GM21381 (cell line): ENCODE results near the gene SPAAR.
"Not testable (repeated sequence)": the region's sequence is repeated elsewhere in the genome, so short reads cannot be mapped to it uniquely, and the experiment has no call there.

Experiments used
- ATAC-seq: cut with Tn5 transposase; IDR thresholded peaks from one replicate; pipeline ENCODE4 v1.9.1; 2021; ENCODE audit warnings: mild to moderate bottlenecking, moderate library complexity; ENCODE audit not compliant: unreplicated experiment

The SPAAR gene

GRCh38 chr9:35903049-35903448 lies 6.2 kb upstream of the SPAAR start:
- ATAC-seq: no peak

DNA sequence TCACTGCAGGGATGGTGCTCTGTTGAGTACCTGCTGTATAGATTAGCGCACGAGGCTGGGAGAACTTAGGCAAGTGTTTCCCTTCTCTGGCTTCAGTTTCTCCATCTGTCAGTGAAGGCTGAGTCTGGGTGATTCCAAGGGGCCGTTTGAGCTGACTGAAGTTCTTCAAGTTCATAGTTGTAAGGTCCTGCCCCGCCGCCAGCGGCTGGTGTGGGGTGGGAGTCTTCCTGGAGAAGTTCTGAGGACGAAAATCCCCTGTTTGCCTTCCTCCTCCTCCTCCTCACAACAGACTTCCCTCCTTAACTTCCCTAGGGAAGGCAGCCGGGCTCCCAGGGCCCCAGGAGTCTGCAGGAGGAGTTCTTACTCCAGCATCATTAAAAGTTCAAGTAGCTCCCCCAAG lies 5.0 kb upstream of the SPAAR start:
- ATAC-seq: no peak

DNA sequence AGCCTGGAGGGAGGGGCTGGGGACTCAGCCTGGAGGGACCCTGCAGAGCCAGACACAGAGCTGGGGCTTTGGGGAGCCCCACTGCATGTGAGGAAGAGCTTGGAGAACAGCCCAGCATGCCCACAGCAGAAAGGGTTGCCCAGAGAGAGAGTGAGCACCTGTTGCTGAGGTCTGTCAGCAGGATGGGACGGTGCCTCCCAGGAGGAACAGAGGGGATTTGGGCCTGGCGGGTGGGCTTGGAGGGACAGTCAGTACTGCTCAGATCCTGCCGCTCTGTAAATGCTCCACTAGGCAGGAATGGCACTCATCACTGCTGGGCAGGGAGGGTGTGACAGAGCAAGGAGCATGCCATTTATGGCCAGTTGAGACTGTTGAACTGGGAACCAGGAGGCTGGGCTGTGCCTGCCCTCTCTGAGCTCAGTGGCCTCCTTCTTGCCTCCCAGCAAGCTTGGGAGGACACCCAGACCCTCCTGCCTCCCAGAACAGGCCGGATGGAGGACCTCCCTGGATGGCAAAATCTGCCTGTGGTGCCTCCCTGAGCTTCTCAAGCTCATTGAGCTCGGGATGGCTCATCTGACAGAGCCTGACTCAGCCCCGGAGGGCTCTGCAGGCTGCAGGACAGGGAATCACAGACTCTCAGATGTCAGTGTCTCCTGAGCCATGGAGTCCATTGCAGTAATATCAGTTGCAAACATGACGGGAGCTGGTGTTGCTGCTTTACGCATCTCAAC lies 4.1 kb upstream of the SPAAR start:
- ATAC-seq: no peak

DNA sequence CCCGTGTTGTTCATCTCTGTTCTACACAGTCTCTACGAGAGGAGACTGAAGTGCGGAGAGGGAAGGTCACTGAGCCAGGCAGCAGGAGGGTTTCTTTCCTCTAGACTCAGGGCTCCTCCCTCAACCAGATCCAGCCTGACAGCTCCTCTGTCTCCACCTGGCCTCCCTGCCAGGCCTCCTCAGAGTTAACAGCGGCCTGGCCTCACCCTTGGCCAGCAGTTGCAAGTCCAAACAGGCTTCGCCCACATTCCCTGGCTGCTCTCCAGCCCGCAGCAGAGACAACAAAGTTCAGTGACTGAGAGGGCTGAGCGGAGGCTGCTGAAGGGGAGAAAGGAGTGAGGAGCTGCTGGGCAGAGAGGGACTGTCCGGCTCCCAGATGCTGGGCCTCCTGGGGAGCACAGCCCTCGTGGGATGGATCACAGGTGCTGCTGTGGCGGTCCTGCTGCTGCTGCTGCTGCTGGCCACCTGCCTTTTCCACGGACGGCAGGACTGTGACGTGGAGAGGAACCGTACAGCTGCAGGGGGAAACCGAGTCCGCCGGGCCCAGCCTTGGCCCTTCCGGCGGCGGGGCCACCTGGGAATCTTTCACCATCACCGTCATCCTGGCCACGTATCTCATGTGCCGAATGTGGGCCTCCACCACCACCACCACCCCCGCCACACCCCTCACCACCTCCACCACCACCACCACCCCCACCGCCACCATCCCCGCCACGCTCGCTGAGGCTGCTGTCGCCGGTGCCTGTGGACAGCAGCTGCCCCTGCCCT lies 3.2 kb upstream of the SPAAR start, which contains the start of gene HRCT1:
Gene HRCT1 (plus strand): TSS at position 291 of the 768 bp plus-strand sequence. CDS start 86 bp downstream, at position 377.
- ATAC-seq: no peak

GRCh38 chr9:35906923-35907699 lies 2.2 kb upstream of the SPAAR start:
- ATAC-seq: no peak

DNA sequence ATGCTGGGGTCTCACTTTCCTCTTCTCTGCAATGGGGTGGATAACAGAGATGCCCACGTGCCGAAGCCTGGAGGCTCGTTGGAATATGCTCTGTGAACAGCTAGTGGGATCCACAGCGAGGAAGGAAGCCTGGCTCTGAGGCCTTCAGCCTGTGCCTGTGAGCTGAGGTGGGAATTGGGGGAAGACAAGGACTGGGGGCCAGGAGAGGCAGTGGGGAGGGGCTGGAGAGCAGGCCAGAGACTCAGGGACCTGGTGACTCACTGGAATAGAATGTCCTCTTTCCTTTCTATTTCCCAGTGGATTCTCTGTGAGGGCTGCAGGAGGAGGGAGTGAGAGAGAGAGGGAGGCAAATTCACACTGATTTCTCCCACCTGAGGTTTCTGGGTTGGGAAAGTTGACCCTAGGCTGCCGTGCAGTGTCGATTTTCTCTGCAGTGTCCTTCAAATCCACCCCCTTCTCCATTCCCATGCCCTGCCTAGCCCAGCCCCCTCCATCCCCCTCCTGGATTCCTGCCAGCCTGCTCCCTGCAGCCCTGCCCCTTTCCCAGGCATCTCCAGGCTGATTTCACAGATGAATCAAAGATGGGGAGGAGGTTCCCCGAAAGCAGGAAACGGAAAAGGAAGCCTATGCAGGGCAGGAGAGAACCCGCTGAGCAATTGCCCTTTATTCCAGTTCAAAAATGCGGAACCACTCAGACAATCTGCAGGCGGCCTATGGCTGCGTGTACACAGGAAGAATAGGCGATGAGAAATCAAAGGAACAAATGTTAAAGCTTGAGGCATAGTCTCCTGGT lies 1.4 kb upstream of the SPAAR start:
- ATAC-seq: no peak

DNA sequence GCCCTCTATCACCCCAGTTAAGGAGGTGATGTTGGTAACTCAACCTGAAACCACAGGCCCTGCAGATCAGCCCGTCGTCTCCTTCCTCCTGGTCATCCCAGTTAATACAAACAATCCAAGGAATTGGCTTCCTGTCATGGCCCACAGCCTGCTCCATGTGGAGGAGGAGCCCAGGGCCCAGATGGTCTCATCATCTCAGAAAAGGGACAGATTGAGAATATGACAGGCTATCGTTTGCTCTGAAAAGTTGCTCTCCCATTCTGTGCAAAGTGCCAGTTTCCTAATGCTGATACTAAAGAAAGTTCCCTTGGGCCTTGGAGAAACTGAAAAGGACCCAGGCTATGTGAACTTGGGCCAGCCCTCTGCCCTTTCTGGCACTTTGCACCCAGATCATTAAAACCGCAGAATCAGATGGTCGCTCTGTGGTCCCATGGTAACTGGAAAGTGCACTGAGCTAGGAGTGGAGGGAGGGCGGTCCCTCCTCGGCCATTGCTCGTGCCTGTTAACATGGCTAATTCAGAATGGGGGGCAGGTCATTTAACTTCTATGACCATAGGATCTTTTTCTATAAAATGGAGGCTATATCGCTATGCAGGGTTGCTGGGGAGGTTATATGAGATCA lies 675 bp upstream of the SPAAR start:
- ATAC-seq: no peak

DNA sequence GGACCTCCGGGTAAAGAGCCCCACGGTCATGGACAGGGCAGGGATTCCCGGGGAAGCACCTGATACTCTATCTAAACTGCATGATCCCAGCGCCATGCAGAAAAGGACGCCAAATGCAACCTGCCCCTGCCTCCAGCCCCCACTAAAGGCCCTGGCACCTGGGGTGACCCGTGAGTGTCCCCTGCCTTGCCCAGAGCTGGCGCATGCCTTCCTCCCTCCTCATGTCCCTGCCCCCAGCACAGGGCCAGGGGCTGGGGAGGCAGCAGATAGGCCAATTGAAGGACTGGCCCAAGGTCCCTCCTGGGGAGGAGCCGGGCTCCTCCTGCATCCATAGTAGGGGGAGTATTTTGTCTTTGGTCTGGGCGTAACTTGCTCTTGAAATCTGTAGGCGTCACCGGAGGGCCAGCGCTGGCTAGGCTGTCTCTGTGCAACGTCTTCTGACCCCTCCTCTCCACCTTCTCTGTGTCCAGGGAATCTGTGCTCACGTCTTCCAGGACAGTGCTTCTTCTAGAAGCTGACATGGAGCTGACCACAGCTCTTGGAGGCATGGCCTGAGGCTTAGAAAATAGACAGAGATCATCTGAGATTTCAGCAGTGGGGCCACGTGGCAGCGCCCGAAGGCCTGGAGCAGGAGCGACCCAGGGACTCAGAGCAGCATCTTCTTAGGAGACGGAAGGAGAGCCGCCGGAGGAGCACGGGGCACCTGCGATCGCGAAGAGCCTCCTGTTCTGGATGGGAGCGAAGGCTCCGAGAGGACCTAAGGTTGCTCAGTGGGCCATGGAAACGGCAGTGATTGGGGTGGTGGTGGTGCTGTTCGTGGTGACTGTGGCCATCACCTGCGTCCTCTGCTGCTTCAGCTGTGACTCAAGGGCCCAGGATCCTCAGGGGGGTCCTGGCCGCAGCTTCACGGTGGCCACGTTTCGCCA lies 660 bp downstream of the SPAAR start:
- no peak for ATAC-seq

DNA sequence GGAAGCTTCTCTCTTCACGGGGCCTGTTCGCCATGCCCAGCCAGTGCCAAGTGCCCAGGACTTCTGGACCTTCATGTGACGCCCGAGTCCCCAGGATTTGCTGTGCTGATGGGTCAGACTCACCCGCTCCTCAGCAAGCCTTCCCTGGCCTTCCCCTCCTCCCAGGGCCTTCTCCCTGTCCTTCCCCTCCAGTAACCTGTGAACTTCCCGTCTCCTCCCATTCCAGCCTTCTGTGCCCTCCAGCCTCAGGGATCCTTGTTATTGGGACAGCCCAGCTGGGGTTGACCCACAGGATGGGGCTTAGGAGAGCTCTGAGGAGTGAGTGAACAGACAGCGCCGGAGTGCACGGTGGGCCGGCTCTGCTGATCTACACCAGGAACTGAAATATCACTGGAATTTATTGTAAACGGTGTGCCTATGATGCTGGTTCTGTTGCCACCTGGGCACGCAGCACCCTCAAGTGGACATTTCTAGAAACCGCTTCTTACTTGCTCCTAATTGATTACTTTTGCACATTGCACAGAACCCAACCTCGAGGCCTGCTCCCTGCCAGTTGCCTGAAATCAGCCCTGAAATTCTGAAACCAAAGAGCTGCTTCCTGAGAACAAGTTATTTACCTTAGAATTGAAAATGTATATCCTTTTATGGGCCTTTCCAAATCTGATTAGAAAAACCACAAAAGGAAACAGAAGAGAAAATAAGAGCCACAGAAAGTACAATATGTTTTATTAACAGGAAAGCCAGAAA lies 1.5 kb downstream of the SPAAR start:
- ATAC-seq: no peak

DNA sequence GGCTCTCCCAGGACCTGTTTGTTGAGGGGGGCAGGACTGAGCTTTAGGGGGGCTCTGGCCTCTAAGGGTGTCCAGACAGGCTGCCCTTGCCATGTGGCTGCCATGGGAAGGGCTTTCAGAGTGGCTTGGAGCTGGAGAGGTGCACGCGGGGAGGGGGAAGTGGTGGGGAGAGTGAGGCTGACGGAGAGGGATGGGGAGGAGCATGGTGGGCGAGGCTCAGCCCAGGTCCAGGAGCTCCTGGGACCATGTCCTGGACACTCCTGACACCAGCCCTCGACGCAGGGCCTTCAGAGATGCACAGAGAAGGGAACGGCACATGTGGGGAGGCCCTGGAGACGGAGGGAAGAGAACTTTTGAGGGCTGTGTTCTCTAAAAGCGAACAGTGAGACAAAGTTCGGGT lies 2.4 kb downstream of the SPAAR start:
- ATAC-seq: no peak

DNA sequence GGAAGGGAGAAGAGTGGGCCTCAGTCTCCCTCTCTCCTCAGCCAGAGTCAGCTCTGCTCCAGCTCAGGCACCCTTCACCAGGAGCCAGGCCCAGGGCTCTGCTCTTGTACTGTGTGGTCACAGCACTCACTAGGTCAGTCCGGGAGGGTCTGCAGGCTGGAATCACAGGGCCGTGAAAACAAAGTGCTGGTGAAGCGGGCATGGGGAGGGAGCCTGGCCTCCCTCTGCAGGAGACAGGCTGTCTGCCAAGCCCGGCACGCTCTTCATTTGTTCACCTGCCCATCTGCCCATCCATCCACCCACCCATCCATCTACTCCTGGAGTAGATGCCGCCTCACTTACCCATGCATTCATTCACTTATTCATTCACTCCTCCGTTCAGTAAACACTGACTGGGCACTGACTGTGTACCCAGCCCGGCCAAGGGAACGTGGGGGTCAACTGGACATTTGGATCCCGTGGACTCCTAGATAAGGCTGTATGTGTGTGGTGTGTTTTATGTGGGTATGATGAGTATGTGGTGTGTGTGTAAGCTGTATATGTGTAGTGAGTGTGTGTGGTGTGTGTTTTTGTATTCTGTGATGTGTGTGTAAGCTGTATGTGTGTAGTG lies 3.6 kb downstream of the SPAAR start:
- ATAC-seq: no peak

GRCh38 chr9:35913429-35913828 lies 4.1 kb downstream of the SPAAR start:
- ATAC-seq: not testable (repeated sequence)

- ATAC-seq: no peak
Observed at GRCh38 chr9:35914301-35914807, 5.1 kb downstream of the SPAAR start.

DNA sequence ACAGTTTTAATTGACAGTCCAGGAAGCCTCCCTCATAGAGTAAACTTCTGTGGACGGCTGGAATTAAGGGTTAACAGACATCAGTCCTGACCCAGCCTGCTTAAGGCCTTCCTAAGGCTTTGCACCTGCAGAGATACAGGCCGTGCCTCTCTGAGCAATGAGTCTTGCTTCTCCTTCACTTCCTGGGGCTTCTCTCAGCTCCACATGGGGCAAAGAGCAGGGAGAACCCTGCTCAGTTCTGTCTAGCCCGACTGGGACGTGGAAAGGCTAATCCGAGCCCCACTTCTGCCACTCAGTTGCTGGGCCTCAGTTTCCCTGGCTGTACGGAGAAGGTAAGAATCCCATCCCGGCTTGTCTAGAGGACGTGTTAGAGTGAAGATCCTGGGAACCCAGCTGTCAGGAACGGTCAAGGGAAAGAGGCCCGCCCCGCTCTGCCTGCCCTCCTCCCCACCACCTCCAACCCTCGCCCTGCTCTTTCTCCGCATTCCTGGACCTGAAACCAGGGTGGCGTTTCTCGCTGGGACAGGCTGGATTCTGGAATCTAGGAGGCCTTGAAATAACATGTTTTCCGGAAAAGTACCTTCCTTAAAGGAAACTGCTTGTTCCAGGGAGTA lies 6.5 kb downstream of the SPAAR start:
- ATAC-seq: no peak

DNA sequence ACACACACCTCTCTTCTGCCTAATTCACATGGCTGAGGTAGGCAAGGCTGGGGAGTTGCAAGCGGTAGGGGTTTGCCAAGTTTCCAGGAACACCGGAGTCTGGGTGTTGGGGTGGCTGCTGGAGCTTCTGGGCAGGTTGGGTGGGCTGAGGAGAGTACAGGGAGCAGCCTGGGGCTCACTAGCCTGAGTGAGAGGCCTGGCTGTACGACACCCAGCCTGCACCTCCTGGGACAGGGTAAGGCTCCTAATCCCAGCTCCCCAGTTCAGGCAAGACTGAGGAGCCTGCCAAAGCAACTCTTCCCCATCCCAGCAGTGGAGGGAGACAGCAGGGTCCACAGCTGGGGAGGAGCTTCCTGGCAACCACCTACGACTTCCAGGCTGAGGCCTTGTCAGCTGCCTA lies 8.0 kb downstream of the SPAAR start:
- ATAC-seq: no peak

- ATAC-seq: no peak
Observed at GRCh38 chr9:35918780-35919179, 9.5 kb downstream of the SPAAR start.

- no peak for ATAC-seq
Observed at GRCh38 chr9:35919212-35920008, 10.1 kb downstream of the SPAAR start.
